Neural cell (in vitro differentiated cells): ENCODE results near the gene TSPYL2. TPM values are rescaled to one million over a fixed set of nuclear protein-coding genes. Genes with fewer than 3 reads are reported as not detected.

Source experiments
- H2AFZ ChIP-seq: fragments of 200-600, 300-800 bp; sonication (generic), shearing (Covaris generic); 2 replicates; pipeline ENCODE4 v1.6.0; 2014; ENCODE audit warnings: low read depth, mild to moderate bottlenecking, antibody characterized with exemption, low read length, moderate library complexity
- H3F3A ChIP-seq: fragments of 200-600 bp; shearing (Covaris generic); 2 replicates; pipeline ENCODE4 v1.6.1; 2016; ENCODE audit warnings: mild to moderate bottlenecking, moderate library complexity, mixed read lengths, antibody characterized with exemption, low read length; ENCODE audit not compliant: insufficient read depth, poor library complexity, severe bottlenecking
- H3K27ac ChIP-seq: fragments of 200-600, 300-800 bp; sonication (generic), shearing (Covaris generic); 2 replicates; pipeline ENCODE4 v1.5.1; 2014; ENCODE audit warnings: mild to moderate bottlenecking, low read length, moderate library complexity
- H3K27me3 ChIP-seq: fragments of 300-800, 200-600 bp; sonication (generic), shearing (Covaris generic); 2 replicates; pipeline ENCODE4 v1.6.0; 2014; ENCODE audit warnings: mild to moderate bottlenecking, low read depth, low read length, moderate library complexity; ENCODE audit not compliant: insufficient read depth
- H3K36me3 ChIP-seq: fragments of 300-800, 200-600 bp; sonication (generic), shearing (Covaris generic); 2 replicates; pipeline ENCODE4 v1.5.1; 2014; ENCODE audit warnings: mild to moderate bottlenecking, antibody characterized with exemption, low read length, moderate library complexity; ENCODE audit not compliant: insufficient read depth
- H3K4me2 ChIP-seq: fragments of 300-800, 200-600 bp; sonication (generic), shearing (Covaris generic); 2 replicates; pipeline ENCODE4 v1.6.0; 2014; ENCODE audit warnings: mild to moderate bottlenecking, low read length
- H3K4me3 ChIP-seq: fragments of 300-800, 200-600 bp; sonication (generic), shearing (Covaris generic); 2 replicates; pipeline ENCODE4 v1.5.1; 2014; ENCODE audit warnings: mild to moderate bottlenecking, low read length, moderate library complexity
- H3K79me2 ChIP-seq: fragments of 200-600 bp; shearing (Covaris generic); replicated peaks from 2 replicates; pipeline ENCODE4 v1.6.0; 2014; ENCODE audit warnings: mild to moderate bottlenecking, low read length, moderate library complexity; ENCODE audit not compliant: insufficient read depth
- H3K9ac ChIP-seq: fragments of 300-800, 200-600 bp; sonication (generic), shearing (Covaris generic); 2 replicates; pipeline ENCODE4 v1.6.1; 2016; ENCODE audit warnings: mild to moderate bottlenecking, low read length, mixed read lengths
- H3K9me2 ChIP-seq: fragments of 200-600 bp; shearing (Covaris generic); 2 replicates; pipeline ENCODE4 v1.6.1; 2016; ENCODE audit warnings: mild to moderate bottlenecking, low read length, mixed read lengths; ENCODE audit not compliant: insufficient read depth
- H3K9me3 ChIP-seq: fragments of 200-600, 300-800 bp; sonication (generic), shearing (Covaris generic); 2 replicates; pipeline ENCODE4 v1.6.1; 2016; ENCODE audit warnings: mild to moderate bottlenecking, mixed run types, low read length, moderate library complexity, mixed read lengths
- H4K20me1 ChIP-seq: fragments of 200-600 bp; shearing (Covaris generic); 2 replicates; pipeline ENCODE4 v1.6.1; 2016; ENCODE audit warnings: mild to moderate bottlenecking, mixed run types; ENCODE audit not compliant: insufficient read depth
- CTCF ChIP-seq: fragments of 450-650 bp; IDR thresholded peaks from 2 replicates; pipeline ENCODE4 v1.5.1; 2014; ENCODE audit warnings: antibody characterized with exemption, mild to moderate bottlenecking, moderate library complexity; ENCODE audit not compliant: poor library complexity, severe bottlenecking
- EP300 ChIP-seq: fragments of 450-650 bp; conservative IDR thresholded peaks from 2 replicates; pipeline ENCODE4 v1.6.1; 2014; ENCODE audit warnings: antibody characterized with exemption, mild to moderate bottlenecking, moderate library complexity; ENCODE audit not compliant: poor library complexity, severe bottlenecking
- EZH2 ChIP-seq: fragments of 200-600, 300-800 bp; shearing (Covaris generic), sonication (generic); IDR thresholded peaks from 2 replicates; pipeline ENCODE4 v1.6.1; 2014; ENCODE audit warnings: antibody characterized with exemption, low read length, borderline replicate concordance, mild to moderate bottlenecking; ENCODE audit not compliant: insufficient read depth, poor library complexity, severe bottlenecking
- MXI1 ChIP-seq: fragments of 450-650 bp; conservative IDR thresholded peaks from 2 replicates; pipeline ENCODE4 v1.6.1; 2014; ENCODE audit warnings: antibody characterized with exemption, mild to moderate bottlenecking; ENCODE audit not compliant: poor library complexity, severe bottlenecking
- POLR2AphosphoS5 ChIP-seq: IDR thresholded peaks from 2 replicates; pipeline ENCODE4 v1.6.1; 2012
- RAD21 ChIP-seq: fragments of 450-650 bp; conservative IDR thresholded peaks from 2 replicates; pipeline ENCODE4 v1.6.1; 2014; ENCODE audit warnings: antibody characterized with exemption, mild to moderate bottlenecking, moderate library complexity
- REST ChIP-seq: IDR thresholded peaks from 2 replicates; pipeline ENCODE4 v1.6.1; 2012; ENCODE audit warnings: borderline replicate concordance
- SMC3 ChIP-seq: fragments of 450-650 bp; conservative IDR thresholded peaks from 2 replicates; pipeline ENCODE4 v1.6.1; 2014; ENCODE audit warnings: antibody characterized with exemption, mild to moderate bottlenecking, moderate library complexity; ENCODE audit not compliant: poor library complexity
- TAF1 ChIP-seq: IDR thresholded peaks from 2 replicates; pipeline ENCODE4 v1.6.1; 2012; ENCODE audit warnings: low read depth
- polyA plus RNA-seq: library from polyadenylated mRNA; depleted of rRNA; stranded (reverse); fragments of >200 nt; gene quantifications from 2 replicates; pipeline ENCODE4 v1.2.3, GENCODE V29; 2014

Gene TSPYL2
- polyA plus RNA-seq, 1 donor from 2014 or later = 43.2 TPM

GRCh38 chrX:53072418-53073114, 9.6 kb upstream of the TSPYL2 start:
- TF ChIP-seq EP300 = no peak
- TF ChIP-seq CTCF = no peak
- TF ChIP-seq REST = no peak
- TF ChIP-seq TAF1 = no peak
- no peak for TF ChIP-seq POLR2AphosphoS5
- TF ChIP-seq MXI1 = no peak
- no peak for TF ChIP-seq SMC3
- TF ChIP-seq RAD21 = no peak
- TF ChIP-seq EZH2 = no peak
- no peak overlapping the region for H2AFZ ChIP-seq
- no peak overlapping the region for H3K9ac ChIP-seq
- H3K79me2 ChIP-seq = no peaks in the 10 kb centered on the region
- H3K4me2 ChIP-seq = no peak overlapping the region
- H3K27me3 ChIP-seq = no peaks in the 10 kb centered on the region
- no peaks in the 10 kb centered on the region for H4K20me1 ChIP-seq
- H3K9me3 ChIP-seq = no peaks in the 10 kb centered on the region
- H3K4me3 ChIP-seq = no peak overlapping the region
- no peaks in the 10 kb centered on the region for H3F3A ChIP-seq
- H3K9me2 ChIP-seq = no peaks in the 10 kb centered on the region
- H3K36me3 ChIP-seq = no peaks in the 10 kb centered on the region
- no peak overlapping the region for H3K27ac ChIP-seq

- no peaks in the 10 kb centered on the region for H3K36me3 ChIP-seq
- no peaks in the 10 kb centered on the region for H3F3A ChIP-seq
- H3K27ac ChIP-seq = no peak overlapping the region
- no peak overlapping the region for H3K9ac ChIP-seq
- TF ChIP-seq REST (no peak), POLR2AphosphoS5 (no peak), CTCF (no peak), EZH2 (no peak), RAD21 (no peak), MXI1 (no peak), SMC3 (no peak), EP300 (no peak), TAF1 (no peak)
- no peaks in the 10 kb centered on the region for H3K27me3 ChIP-seq
- no peak overlapping the region for H2AFZ ChIP-seq
- H3K9me2 ChIP-seq = no peaks in the 10 kb centered on the region
- H3K79me2 ChIP-seq = no peaks in the 10 kb centered on the region
- no peak overlapping the region for H3K4me3 ChIP-seq
- H3K9me3 ChIP-seq = no peaks in the 10 kb centered on the region
- no peaks in the 10 kb centered on the region for H4K20me1 ChIP-seq
- no peak overlapping the region for H3K4me2 ChIP-seq
These were observed 9.0 kb upstream of the TSPYL2 start for GRCh38 chrX:53073115-53073586.
